T-helper 1 cell (primary cell): ENCODE data around the gene IWS1.
"Not testable (repeated sequence)": the region's sequence is repeated elsewhere in the genome, so short reads cannot be mapped to it uniquely, and the experiment has no call there.

ENCODE experiments used
- DNase-seq, 5 donors: peaks; one replicate each; pipeline ENCODE4 v3.0.0-alpha.2; 2012 to 2020

The IWS1 gene

GRCh38 chr2:127560201-127560930, 34.1 kb upstream of the IWS1 start:
- no peak for DNase-seq

DNA sequence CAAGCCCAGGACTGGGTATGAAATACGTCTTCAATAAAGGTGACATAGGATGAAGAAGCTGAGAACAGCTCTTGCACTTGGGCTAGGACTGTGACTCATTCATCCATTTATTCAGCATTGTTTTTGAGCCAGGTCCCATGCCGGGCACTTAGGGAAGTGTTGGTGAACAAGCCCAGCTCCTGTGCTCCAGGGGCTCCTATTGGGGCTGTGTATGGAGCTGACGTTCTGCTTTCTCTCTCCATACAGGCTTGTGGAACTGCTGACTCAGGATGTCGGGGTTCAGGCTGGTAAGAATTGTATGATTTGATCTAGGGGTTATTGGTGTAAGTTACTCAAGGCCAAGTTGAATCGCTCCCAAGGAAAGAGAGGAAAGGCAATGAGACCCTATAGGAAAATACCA, 33.2 kb upstream of the IWS1 start:
- DNase-seq, result no peak

GRCh38 chr2:127558911-127559310, 32.6 kb upstream of the IWS1 start:
- DNase-seq, result no peak

GRCh38 chr2:127552846-127553245, 26.6 kb upstream of the IWS1 start:
- DNase-seq, result no peak

DNA sequence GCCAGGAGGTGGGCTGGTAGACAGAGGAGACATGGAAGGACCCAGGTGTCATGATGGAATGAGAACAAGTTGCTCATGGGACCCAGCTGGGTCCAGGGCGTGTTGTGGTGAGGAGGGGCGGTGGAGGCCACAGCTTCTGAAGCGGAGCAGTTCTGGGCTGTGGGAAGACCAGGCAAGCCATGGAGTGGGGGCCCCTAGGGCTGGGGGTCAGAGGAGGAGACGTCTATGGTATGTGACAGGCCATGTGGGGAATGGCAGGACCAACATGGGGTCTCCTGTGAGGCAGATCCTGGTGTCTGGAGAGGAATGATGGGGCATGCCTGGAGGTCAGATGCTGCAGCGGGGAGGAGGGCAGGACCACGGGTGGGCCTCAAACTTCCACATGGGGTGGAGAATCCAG, 26.0 kb upstream of the IWS1 start:
- no peak for DNase-seq

GRCh38 chr2:127551221-127551930, 25.1 kb upstream of the IWS1 start:
- DNase-seq, result no peak

DNA sequence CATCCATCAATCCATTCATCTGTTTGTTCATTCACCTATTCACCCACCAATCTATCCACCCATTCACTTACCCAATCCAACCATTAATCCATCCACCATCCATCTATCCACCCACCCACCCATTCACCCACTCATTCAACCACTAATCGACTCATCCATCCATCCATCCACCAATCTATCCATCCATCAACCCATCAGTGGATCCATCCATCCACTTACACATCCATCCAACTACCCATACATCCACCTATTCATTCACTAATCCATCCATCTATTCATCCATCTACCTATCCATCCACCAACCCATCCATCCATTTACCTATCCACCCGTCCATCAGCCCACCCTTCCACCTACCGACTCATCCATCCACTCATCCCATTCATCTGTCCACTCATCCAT, 20.5 kb upstream of the IWS1 start:
- no peak for DNase-seq

GRCh38 chr2:127545796-127546195, 19.5 kb upstream of the IWS1 start:
- no peak for DNase-seq

GRCh38 chr2:127545189-127545588, 18.9 kb upstream of the IWS1 start:
- no peak for DNase-seq

GRCh38 chr2:127543013-127543501, 16.8 kb upstream of the IWS1 start:
- not testable (repeated sequence) for DNase-seq

DNA sequence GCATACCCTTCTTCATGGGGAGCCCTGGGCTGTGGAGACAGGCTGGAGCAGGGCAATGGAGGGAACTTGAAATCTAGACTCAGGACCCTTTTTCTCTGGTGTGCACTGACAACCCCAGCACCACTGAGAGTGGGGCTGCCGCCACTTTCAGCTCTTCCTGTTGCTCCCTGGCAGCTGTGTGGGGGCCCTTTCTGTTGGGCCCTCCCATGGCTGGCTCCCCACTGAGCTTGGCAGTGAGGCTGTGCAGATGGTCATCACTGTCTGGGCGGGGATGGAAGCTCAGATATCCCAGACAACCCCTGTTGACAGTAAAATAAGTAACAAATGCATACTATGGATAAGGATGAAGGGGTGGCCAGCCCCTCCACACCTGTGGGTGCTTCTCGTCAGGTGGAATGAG, 15.9 kb upstream of the IWS1 start:
- no peak for DNase-seq

DNA sequence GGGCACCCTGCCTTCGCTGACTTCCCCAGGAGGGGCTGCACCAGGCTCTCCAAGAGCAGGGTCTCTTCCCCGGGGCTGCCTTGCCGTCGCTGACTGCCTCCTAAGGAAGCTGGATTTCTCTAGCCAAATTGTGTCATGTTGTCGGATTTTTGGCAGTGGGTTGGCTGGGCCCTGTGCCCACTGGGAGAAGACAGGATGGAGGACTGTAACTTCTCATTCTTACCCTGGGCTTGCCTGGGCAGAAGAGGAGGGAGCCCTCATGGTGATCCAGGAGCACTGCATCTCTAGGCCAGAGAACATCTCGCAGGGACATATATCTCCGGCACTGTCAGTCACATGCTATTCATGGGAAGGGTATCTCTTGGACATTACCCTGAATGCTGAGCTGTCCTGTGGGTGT, 15.5 kb upstream of the IWS1 start:
- no peak for DNase-seq

DNA sequence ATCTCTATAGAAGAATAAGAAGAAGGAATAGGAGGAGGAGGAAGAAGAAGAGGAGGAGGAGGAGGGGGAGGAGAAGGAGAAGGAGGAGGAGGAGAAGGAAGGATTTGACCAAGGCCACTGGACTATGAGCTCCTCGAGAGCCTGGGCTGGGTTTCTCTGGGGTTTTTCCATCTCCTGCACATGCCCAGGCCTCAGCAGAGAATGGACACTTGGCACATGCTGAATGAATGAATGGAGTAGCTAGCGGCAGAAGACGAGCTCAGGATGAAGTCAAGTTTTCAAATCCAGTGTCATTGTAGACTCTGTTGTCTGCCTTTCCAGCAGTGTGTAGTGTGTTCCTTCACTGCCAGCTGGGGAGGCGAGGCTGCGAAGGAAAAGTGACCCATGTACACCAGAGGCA, 11.4 kb upstream of the IWS1 start:
- DNase-seq, result no peak

GRCh38 chr2:127536707-127537541, 10.6 kb upstream of the IWS1 start:
- no peak for DNase-seq

GRCh38 chr2:127535918-127536317, 9.6 kb upstream of the IWS1 start:
- DNase-seq, result no peak

GRCh38 chr2:127535422-127535901, 9.2 kb upstream of the IWS1 start, which contains the start of gene MYO7B:
Gene MYO7B (plus strand): TSS chr2:127535683. CDS start chr2:127559723, 24,040 bp downstream.
- no peak for DNase-seq

DNA sequence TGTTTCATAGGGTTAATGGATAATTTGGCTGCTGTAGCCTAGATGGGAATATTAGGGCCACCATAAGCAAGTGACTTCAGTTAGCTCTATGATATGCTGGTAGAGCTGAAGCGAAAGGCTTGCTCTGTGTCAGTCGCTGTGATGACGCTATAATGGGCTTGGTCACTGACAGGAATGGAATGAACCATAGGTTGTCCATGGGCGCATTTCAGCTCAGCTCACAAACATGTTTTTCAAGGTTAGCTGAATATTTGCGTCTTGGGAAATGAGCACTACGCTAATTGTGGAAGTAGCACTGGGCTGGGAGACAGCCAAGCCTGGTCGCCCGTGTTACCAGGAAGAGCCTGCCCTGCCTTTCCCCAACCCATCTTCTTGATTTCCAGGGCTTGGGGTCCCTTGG, 6.0 kb upstream of the IWS1 start:
- no peak for DNase-seq

DNA sequence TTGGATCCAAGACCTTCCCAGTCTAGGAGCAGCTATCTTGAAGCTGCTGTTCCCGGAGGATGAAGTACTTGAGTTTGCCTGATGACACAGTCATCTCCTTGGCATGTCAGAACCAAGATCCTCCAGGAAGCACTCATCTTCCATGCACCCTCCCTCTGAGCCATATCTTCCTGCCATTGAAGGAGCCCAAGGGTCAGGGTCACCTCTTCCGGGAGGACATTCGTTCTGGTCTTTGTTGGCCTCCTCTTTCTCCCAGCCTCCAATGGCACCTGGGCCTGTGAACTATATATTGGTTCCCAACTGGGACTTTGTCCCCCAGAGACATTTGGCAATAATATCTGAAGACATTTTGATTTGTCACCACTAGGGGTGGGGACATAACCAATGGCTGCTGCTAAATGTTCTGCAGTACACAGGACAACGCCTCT, 4.9 kb upstream of the IWS1 start:
- DNase-seq, result no peak

GRCh38 chr2:127530245-127531140, 4.2 kb upstream of the IWS1 start:
- no peak for DNase-seq

DNA sequence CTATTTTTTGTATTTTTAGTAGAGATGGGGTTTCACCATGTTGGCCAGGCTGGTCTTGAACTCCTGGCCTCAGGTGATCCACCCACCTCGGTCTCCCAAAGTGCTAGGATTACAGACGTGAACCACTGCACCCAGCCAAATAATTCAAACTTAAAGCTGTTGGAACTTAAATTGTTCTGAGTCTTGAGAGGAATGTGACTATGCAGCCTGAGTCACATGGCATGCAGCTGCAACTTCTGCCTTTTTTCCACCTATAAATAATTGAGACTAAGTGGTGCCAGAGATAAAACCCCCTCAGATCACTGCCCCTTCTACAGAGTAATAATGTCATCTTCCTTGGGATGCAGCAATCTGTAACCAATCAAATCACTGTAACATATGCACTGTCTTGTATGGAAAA, 3.1 kb upstream of the IWS1 start:
- DNase-seq, result not testable (repeated sequence)

GRCh38 chr2:127528487-127528886, 2.2 kb upstream of the IWS1 start:
- no peak for DNase-seq
